NCI-H1930 (cell line): ENCODE data around the gene MXD1.
"Not testable (repeated sequence)": the region's sequence is repeated elsewhere in the genome, so short reads cannot be mapped to it uniquely, and the experiment has no call there.

ENCODE experiments used
- DNase-seq, 2 experiments: peaks; one replicate each; lab custom pipeline; 2025; lab: John Stamatoyannopoulos, UW

Gene MXD1

GRCh38 chr2:69933254-69933828, 18.4 kb downstream of the MXD1 start:
- DNase-seq: no peak

GRCh38 chr2:69933839-69934613, 19.1 kb downstream of the MXD1 start:
- no peak for DNase-seq

- no peak for DNase-seq
Measured at GRCh38 chr2:69934614-69934908, 19.7 kb downstream of the MXD1 start.

- no peak for DNase-seq
Measured at GRCh38 chr2:69935011-69935410, 20.1 kb downstream of the MXD1 start.

GRCh38 chr2:69936906-69937305, 22.0 kb downstream of the MXD1 start:
- DNase-seq: no peak

- DNase-seq: no peak
Measured at GRCh38 chr2:69937968-69938367, 23.1 kb downstream of the MXD1 start.

GRCh38 chr2:69939722-69940121, 24.8 kb downstream of the MXD1 start:
- no peak for DNase-seq

GRCh38 chr2:69940691-69941090, 25.8 kb downstream of the MXD1 start:
- DNase-seq: no peak

GRCh38 chr2:69943000-69943842, 28.3 kb downstream of the MXD1 start:
- no peak for DNase-seq

GRCh38 chr2:69943843-69944525, 29.1 kb downstream of the MXD1 start:
- DNase-seq: no peak

- DNase-seq: no peak
Measured at GRCh38 chr2:69944756-69945155, 29.8 kb downstream of the MXD1 start.

GRCh38 chr2:69945441-69945840, 30.5 kb downstream of the MXD1 start:
- DNase-seq: no peak

- DNase-seq: no peak
Measured at GRCh38 chr2:69945941-69946340, 31.0 kb downstream of the MXD1 start.

GRCh38 chr2:69946351-69947324, 31.7 kb downstream of the MXD1 start:
- DNase-seq: no peak

GRCh38 chr2:69947325-69947931, 32.5 kb downstream of the MXD1 start:
- no peak for DNase-seq

- no peak for DNase-seq
Measured at GRCh38 chr2:69948032-69948962, 33.4 kb downstream of the MXD1 start.

GRCh38 chr2:69948963-69949645, 34.2 kb downstream of the MXD1 start:
- DNase-seq: no peak

GRCh38 chr2:69950241-69950640, 35.3 kb downstream of the MXD1 start:
- DNase-seq: no peak

GRCh38 chr2:69950671-69951070, 35.8 kb downstream of the MXD1 start:
- not testable (repeated sequence) for DNase-seq
